GM18519 (cell line): ENCODE results near the gene ABHD12B.
"Not testable (repeated sequence)": the region's sequence is repeated elsewhere in the genome, so short reads cannot be mapped to it uniquely, and the experiment has no call there.

Source experiments
- ATAC-seq: cut with Tn5 transposase; IDR thresholded peaks from one replicate; pipeline ENCODE4 v1.9.1; 2021; ENCODE audit warnings: mild to moderate bottlenecking, moderate library complexity; ENCODE audit not compliant: unreplicated experiment, low FRiP score

ABHD12B gene

GRCh38 chr14:50932156-50932555, 60.3 kb downstream of the ABHD12B start:
- no peak for ATAC-seq

GRCh38 chr14:50932592-50933495, 61.0 kb downstream of the ABHD12B start:
- no peak for ATAC-seq

- ATAC-seq: no peak
These were observed 63.5 kb downstream of the ABHD12B start for GRCh38 chr14:50935126-50936015.

- no peak for ATAC-seq
These were observed 64.1 kb downstream of the ABHD12B start for GRCh38 chr14:50936016-50936340.

- ATAC-seq: no peak
These were observed 65.0 kb downstream of the ABHD12B start for GRCh38 chr14:50936882-50937281.

- no peak for ATAC-seq
These were observed 65.5 kb downstream of the ABHD12B start for GRCh38 chr14:50937325-50937724.

- ATAC-seq: no peak
These were observed 65.9 kb downstream of the ABHD12B start for GRCh38 chr14:50937800-50938199.

- ATAC-seq: no peak
These were observed 69.3 kb downstream of the ABHD12B start for GRCh38 chr14:50941151-50941550.

- ATAC-seq: not testable (repeated sequence)
These were observed 69.8 kb downstream of the ABHD12B start for GRCh38 chr14:50941638-50942037.

GRCh38 chr14:50943261-50943942, 71.5 kb downstream of the ABHD12B start:
- no peak for ATAC-seq

- no peak for ATAC-seq
These were observed 72.2 kb downstream of the ABHD12B start, which contains the start of gene PYGL for GRCh38 chr14:50943943-50944646. PYGL (minus strand) TSS chr14:50944483; CDS start chr14:50944403, 80 bp downstream.

GRCh38 chr14:50944647-50945413, 73.0 kb downstream of the ABHD12B start:
- ATAC-seq: no peak

GRCh38 chr14:50946234-50946935, 74.5 kb downstream of the ABHD12B start:
- ATAC-seq: no peak

GRCh38 chr14:50947446-50947845, 75.6 kb downstream of the ABHD12B start:
- ATAC-seq: no peak

- ATAC-seq: no peak
These were observed 76.4 kb downstream of the ABHD12B start for GRCh38 chr14:50948205-50948604.

GRCh38 chr14:50951032-50951431, 79.2 kb downstream of the ABHD12B start:
- no peak for ATAC-seq

- ATAC-seq: no peak
These were observed 81.6 kb downstream of the ABHD12B start for GRCh38 chr14:50953502-50953901.
